ENCODE data around the gene VEZF1. TPM values are rescaled to one million over a fixed set of nuclear protein-coding genes. Genes with fewer than 3 reads are reported as not detected.
A peak's percentile ranks its signal among the peaks of the same experiment; 100 is the strongest.

The VEZF1 gene
- total and polyA plus RNA-seq, 7 donors = 30.6 to 92.5 (median 50.5) TPM

DNA sequence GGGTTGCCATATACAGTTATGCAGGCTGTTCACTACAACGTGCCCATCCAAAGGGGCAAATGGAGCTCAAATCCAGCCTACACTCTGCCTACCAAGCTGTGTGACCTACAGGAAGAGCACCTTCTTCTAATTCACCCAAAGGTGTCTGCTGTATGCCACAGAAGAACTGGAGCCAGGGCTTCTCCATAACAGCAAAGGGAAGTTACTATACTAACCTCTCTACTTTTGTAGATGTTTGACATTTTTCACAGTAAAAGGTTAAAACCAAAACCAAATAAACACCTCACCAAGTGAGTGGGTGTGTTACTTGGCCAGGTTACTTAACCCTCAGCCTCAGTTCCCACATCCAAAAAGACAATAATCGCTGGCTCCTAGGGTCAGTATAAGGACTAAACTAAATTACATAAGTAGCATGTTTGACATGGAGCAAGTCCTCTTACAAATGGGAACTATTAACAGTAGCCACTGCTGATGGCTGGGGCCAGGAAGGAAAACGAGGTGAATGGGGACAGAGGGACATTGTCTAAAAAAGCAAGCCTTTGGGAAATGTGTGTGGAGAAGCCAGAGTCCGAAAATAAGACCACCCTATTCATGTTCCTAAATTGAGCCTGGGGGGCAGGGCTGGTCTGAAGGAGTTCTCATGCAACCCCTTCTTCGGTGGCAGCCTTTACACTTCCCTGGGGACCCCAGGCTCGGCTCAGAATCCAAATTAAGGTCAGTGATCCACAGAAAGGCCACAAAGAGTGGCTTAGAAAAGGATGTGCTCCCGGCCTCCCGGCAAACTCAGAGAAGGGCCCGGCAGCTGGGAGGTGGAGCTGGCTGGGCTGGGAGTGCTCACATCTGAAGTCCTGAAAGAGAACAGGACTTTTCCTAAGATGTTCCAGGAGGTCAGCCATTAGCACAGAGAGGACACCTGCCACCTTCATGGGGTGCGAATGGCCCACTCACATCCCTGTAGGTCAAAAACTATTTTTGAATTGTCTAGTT, 46.4 kb downstream of the VEZF1 start:
- H3K4me3 ChIP-seq = no peak overlapping the region
- no peaks in the 10 kb centered on the region for H3K36me3 ChIP-seq (ENCODE audit: insufficient read depth in 1 of 2, low read depth in 1 of 2)
- no peaks in the 10 kb centered on the region for H3K9me3 ChIP-seq
- TF ChIP-seq, protein P1, sequence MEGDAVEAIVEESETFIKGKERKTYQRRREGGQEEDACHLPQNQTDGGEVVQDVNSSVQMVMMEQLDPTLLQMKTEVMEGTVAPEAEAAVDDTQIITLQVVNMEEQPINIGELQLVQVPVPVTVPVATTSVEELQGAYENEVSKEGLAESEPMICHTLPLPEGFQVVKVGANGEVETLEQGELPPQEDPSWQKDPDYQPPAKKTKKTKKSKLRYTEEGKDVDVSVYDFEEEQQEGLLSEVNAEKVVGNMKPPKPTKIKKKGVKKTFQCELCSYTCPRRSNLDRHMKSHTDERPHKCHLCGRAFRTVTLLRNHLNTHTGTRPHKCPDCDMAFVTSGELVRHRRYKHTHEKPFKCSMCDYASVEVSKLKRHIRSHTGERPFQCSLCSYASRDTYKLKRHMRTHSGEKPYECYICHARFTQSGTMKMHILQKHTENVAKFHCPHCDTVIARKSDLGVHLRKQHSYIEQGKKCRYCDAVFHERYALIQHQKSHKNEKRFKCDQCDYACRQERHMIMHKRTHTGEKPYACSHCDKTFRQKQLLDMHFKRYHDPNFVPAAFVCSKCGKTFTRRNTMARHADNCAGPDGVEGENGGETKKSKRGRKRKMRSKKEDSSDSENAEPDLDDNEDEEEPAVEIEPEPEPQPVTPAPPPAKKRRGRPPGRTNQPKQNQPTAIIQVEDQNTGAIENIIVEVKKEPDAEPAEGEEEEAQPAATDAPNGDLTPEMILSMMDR (IDR thresholded peaks at IDR 0.05) = no peak
- H3K27me3 ChIP-seq (ENCODE audit: insufficient read depth in 3 of 3, low read length in 2 of 3) = no peaks in the 10 kb centered on the region
- DNase-seq (peak in 1 of 2 donors; percentile 36), ATAC-seq (no peak)
- peak overlapping the region; percentile 99 for H3K27ac ChIP-seq
- H3K4me1 ChIP-seq = peaks cover 94% of the 10 kb centered on the region
- 29 to 40% (median 38%) methylated on average over 10 of the region's 10 CpGs for WGBS, 3 donors
- intact Hi-C loops (cut with DNase I) = loop anchor here in 1 of 2 donors (5.0 kb wide), 1 partner anchor 84 kb away; no protein-coding TSS in a partner anchor

DNA sequence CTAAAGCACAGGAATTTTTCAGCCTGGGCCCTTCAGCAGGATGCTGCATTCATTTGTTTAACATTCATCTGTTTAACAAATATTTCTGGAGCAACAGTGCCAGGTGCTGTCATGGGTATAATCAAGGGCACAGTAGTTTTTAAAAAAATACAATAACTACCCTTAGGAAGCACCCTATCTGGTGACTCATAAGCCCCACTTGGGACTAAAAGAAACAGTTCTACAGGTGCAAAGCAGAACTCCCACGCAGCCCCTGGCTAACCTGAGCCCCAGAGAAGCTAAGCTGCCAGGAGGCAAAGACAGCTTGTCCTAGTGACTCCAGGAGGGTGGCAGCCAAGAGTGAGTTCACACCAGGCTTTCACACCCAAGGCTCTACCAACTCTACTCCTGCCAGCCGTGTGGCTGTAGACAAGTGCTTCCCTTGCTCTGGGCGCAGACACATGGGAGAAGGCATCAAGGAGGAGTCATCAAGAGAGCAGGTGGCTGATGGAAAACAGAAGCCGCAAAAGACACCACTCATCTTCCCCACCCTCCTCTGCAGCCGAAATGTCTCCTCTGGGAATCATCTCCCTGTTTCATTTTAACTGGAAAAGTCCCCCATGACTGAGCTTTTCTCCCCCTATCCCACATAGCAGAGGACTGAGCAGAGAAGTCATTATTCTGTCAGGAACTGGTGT, 47.3 kb downstream of the VEZF1 start:
- TF ChIP-seq, protein P1 (IDR thresholded peaks at IDR 0.05) = no peak
- no peak overlapping the region for H3K4me3 ChIP-seq
- DNase-seq (peak; percentile 47 to 73), ATAC-seq (peak; percentile 72 to 78 (median 74))
- no peaks in the 10 kb centered on the region for H3K9me3 ChIP-seq
- no peaks in the 10 kb centered on the region for H3K36me3 ChIP-seq (ENCODE audit: insufficient read depth in 1 of 2, low read depth in 1 of 2)
- no peaks in the 10 kb centered on the region for H3K27me3 ChIP-seq (ENCODE audit: insufficient read depth in 3 of 3, low read length in 2 of 3)
- peaks cover 94% of the 10 kb centered on the region for H3K4me1 ChIP-seq
- intact Hi-C loops (cut with DNase I) = loop anchor here in 1 of 2 donors (5.0 kb wide), 1 partner anchor 83 kb away; no protein-coding TSS in a partner anchor
- peak overlapping the region; percentile 99 for H3K27ac ChIP-seq
- 22 to 37% (median 23%) methylated on average over 5 of the region's 5 CpGs for WGBS, 3 donors

DNA sequence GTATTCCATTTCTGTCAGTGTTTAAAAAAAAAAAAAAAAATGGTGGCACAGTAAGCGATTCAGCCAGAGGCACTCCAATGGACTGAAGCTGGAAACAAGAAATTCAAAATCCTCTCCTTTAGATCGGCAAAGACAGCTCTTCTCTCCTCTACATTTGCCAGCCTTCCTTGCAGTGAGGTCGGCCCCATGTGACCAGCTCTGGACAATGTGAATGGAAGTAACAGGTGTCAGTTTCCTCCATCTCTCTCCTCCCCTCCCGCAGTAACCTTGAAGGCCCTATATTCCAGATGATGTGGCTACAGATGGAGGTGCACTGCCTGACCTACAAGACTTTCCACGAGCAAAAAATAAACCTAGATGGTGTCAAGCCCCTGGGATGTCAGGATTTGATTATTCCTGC, 47.8 kb downstream of the VEZF1 start:
- TF ChIP-seq, protein P1 (IDR thresholded peaks at IDR 0.05) = no peak
- H3K9me3 ChIP-seq = no peaks in the 10 kb centered on the region
- H3K27me3 ChIP-seq (ENCODE audit: insufficient read depth in 3 of 3, low read length in 2 of 3) = no peaks in the 10 kb centered on the region
- DNase-seq = peak in 1 of 2 donors; percentile 36
- WGBS, 3 donors = 15 to 22% (median 19%) methylated on average over 5 of the region's 5 CpGs
- H3K27ac ChIP-seq = peak overlapping the region; percentile 99
- peaks cover 93% of the 10 kb centered on the region for H3K4me1 ChIP-seq
- no peaks in the 10 kb centered on the region for H3K36me3 ChIP-seq (ENCODE audit: insufficient read depth in 1 of 2, low read depth in 1 of 2)
- H3K4me3 ChIP-seq = no peak overlapping the region
- intact Hi-C loops (cut with DNase I) = loop anchor here in 1 of 2 donors (5.0 kb wide), 1 partner anchor 83 kb away; no protein-coding TSS in a partner anchor
- peak; percentile 67 to 71 (median 70) for ATAC-seq

DNA sequence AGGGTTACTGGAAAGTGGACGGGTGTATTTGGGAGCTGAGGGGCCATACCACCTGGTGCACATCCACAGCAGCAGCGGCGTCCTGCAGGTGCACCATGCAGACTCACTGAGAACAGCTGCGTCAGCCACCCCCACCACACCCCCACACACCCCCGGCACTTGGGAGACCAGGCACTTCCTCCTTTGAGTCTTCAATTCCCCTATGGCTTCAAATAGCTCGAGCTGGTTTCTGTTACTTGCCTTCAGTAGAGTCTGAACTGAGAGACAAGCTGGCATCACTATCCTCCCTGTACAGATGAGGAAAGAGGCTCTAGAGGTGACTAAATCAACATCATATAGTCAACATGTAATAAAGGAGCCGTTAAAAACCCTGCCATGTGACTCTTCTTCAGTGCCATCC, 48.3 kb downstream of the VEZF1 start:
- Histone ChIP-seq H3K9me3 (no peaks in the 10 kb centered on the region), H3K27me3 (ENCODE audit: insufficient read depth in 3 of 3, low read length in 2 of 3) (no peaks in the 10 kb centered on the region), H3K27ac (peak overlapping the region; percentile 99), H3K4me3 (no peak overlapping the region), H3K36me3 (ENCODE audit: insufficient read depth in 1 of 2, low read depth in 1 of 2) (no peaks in the 10 kb centered on the region), H3K4me1 (peaks cover 88% of the 10 kb centered on the region)
- DNase-seq (peak in 1 of 2 donors; percentile 66), ATAC-seq (peak; percentile 15 to 54 (median 26))
- TF ChIP-seq, protein P1 (IDR thresholded peaks at IDR 0.05) = no peak
- intact Hi-C loops (cut with DNase I) = loop anchor here in 1 of 2 donors (5.0 kb wide), 1 partner anchor 82 kb away; no protein-coding TSS in a partner anchor
- 20 to 34% (median 26%) methylated on average over 7 of the region's 7 CpGs for WGBS, 3 donors
